Measurements from ENCODE around the gene SDHAF2.

DNA sequence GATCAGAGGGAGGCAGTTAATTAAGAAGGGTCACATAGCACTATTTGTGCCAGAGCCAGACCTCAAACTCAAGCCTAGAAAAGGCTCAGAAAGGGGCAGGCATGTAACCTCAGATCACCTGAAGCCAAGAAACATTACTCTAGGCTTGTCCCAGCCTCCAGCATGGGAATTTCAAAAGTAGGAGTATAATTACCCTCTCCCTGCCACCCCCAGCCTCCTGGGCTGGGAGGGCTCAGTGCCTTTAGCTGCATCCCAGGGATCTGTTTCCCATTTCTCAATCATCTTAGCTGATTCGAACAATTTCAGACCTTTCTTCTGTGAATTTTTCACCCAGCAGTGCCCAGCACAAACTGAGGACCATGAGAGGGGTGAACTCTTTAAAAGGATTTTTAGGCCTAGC, 45.5 kb downstream of the SDHAF2 start:
- TF ChIP-seq, protein P1, sequence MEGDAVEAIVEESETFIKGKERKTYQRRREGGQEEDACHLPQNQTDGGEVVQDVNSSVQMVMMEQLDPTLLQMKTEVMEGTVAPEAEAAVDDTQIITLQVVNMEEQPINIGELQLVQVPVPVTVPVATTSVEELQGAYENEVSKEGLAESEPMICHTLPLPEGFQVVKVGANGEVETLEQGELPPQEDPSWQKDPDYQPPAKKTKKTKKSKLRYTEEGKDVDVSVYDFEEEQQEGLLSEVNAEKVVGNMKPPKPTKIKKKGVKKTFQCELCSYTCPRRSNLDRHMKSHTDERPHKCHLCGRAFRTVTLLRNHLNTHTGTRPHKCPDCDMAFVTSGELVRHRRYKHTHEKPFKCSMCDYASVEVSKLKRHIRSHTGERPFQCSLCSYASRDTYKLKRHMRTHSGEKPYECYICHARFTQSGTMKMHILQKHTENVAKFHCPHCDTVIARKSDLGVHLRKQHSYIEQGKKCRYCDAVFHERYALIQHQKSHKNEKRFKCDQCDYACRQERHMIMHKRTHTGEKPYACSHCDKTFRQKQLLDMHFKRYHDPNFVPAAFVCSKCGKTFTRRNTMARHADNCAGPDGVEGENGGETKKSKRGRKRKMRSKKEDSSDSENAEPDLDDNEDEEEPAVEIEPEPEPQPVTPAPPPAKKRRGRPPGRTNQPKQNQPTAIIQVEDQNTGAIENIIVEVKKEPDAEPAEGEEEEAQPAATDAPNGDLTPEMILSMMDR (IDR thresholded peaks at IDR 0.05): no peak
- TF ChIP-seq POLR2A (IDR thresholded peaks at IDR 0.05; ENCODE audit: low read depth) (no peak), POLR2AphosphoS5 (IDR thresholded peaks at IDR 0.05) (no peak)
